DND-41 (cell line): ENCODE data around the gene DTNB.

Experiments
- EZH2 ChIP-seq: IDR thresholded peaks from 3 replicates; pipeline ENCODE4 v1.6.1; 2012; ENCODE audit warnings: borderline replicate concordance, low read depth, mild to moderate bottlenecking, moderate library complexity, low read length, inconsistent platforms; ENCODE audit not compliant: severe bottlenecking
- TF ChIP-seq, protein P1 (sequence below): IDR thresholded peaks from 2 replicates; pipeline ENCODE4 v1.5.1; 2012; ENCODE audit warnings: borderline replicate concordance, low read length, moderate library complexity, mild to moderate bottlenecking; ENCODE audit not compliant: poor library complexity, severe bottlenecking; ENCODE audit errors: extremely low read depth

DNA sequence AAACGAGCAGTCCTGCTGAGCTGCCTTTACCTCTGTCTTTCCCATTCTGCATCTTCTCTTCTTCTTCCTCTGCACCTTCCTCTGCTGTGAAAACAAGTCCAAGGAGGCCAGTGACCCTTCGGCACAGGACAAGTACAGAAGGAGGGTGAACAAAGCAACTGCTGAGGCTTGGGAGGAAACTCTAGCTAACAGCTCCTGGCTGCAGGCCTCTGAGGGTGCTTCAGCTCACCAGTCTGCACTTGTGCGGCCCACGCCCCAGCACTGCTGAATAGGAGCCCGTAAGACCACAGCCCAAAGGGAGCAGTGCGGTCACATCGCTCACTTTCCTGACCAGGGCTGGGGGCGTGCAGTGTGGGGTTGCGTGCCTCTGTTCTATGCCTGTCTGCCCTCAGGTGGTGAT is 289.6 kb downstream of the DTNB start:
- TF ChIP-seq, protein P1, sequence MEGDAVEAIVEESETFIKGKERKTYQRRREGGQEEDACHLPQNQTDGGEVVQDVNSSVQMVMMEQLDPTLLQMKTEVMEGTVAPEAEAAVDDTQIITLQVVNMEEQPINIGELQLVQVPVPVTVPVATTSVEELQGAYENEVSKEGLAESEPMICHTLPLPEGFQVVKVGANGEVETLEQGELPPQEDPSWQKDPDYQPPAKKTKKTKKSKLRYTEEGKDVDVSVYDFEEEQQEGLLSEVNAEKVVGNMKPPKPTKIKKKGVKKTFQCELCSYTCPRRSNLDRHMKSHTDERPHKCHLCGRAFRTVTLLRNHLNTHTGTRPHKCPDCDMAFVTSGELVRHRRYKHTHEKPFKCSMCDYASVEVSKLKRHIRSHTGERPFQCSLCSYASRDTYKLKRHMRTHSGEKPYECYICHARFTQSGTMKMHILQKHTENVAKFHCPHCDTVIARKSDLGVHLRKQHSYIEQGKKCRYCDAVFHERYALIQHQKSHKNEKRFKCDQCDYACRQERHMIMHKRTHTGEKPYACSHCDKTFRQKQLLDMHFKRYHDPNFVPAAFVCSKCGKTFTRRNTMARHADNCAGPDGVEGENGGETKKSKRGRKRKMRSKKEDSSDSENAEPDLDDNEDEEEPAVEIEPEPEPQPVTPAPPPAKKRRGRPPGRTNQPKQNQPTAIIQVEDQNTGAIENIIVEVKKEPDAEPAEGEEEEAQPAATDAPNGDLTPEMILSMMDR = no peak
- TF ChIP-seq EZH2 = no peak
